DND-41 (cell line): ENCODE measurements around the gene NOXA1.
A peak's percentile ranks its signal among the peaks of the same experiment; 100 is the strongest.

Experiments used
- ATAC-seq: fragments of 200-7000 bp; cut with Tn5 transposase; 3 replicates; pipeline ENCODE4 v1.9.1; 2021; ENCODE audit warnings: low read depth; ENCODE audit not compliant: insufficient read depth
- DNase-seq: peaks from one replicate; pipeline ENCODE4 v3.0.0-alpha.2; 2020
- H2AFZ ChIP-seq: 2 replicates; pipeline ENCODE4 v1.6.0; 2012; ENCODE audit warnings: low read depth, low read length
- H3K27ac ChIP-seq: 2 replicates; pipeline ENCODE4 v1.5.1; 2012; ENCODE audit warnings: low read length, inconsistent platforms
- H3K27me3 ChIP-seq: fragments of 200-600 bp; sonication (generic); 2 replicates; pipeline ENCODE4 v1.6.0; 2012; ENCODE audit warnings: low read length, mild to moderate bottlenecking, inconsistent platforms; ENCODE audit not compliant: insufficient read depth, poor library complexity
- H3K36me3 ChIP-seq: 2 replicates; pipeline ENCODE4 v1.5.1; 2012; ENCODE audit warnings: low read length, inconsistent platforms; ENCODE audit not compliant: insufficient read depth
- H3K4me1 ChIP-seq: 2 replicates; pipeline ENCODE4 v1.5.1; 2012; ENCODE audit warnings: mild to moderate bottlenecking, low read length; ENCODE audit not compliant: insufficient read depth
- H3K4me2 ChIP-seq: 2 replicates; pipeline ENCODE4 v1.6.0; 2012; ENCODE audit warnings: mild to moderate bottlenecking, moderate library complexity, low read length, inconsistent platforms; ENCODE audit not compliant: insufficient read depth
- H3K4me3 ChIP-seq, 2 experiments: fragments of 200-600 bp in 1 of 2; shearing (Covaris generic) in 1 of 2; 2 replicates each; pipeline ENCODE4 v1.5.1; 2012 to 2016; ENCODE audit warnings: inconsistent platforms in 2 of 2, low read length in 2 of 2, mild to moderate bottlenecking in 2 of 2, low read depth in 1 of 2, moderate library complexity in 1 of 2
- H3K79me2 ChIP-seq: 2 replicates; pipeline ENCODE4 v1.6.0; 2012; ENCODE audit warnings: low read length, inconsistent platforms; ENCODE audit not compliant: insufficient read depth
- H3K9ac ChIP-seq: 2 replicates; pipeline ENCODE4 v1.6.0; 2012; ENCODE audit warnings: low read depth, mild to moderate bottlenecking, inconsistent platforms, low read length, moderate library complexity
- H3K9me3 ChIP-seq: 2 replicates; pipeline ENCODE4 v1.5.1; 2012; ENCODE audit warnings: low read length, moderate library complexity, mild to moderate bottlenecking, inconsistent platforms; ENCODE audit not compliant: insufficient read depth, severe bottlenecking
- H4K20me1 ChIP-seq: 2 replicates; pipeline ENCODE4 v1.6.0; 2012; ENCODE audit warnings: low read length; ENCODE audit not compliant: insufficient read depth
- EZH2 ChIP-seq: IDR thresholded peaks from 3 replicates; pipeline ENCODE4 v1.6.1; 2012; ENCODE audit warnings: borderline replicate concordance, low read depth, mild to moderate bottlenecking, moderate library complexity, low read length, inconsistent platforms; ENCODE audit not compliant: severe bottlenecking
- TF ChIP-seq, protein P1 (sequence below): IDR thresholded peaks from 2 replicates; pipeline ENCODE4 v1.5.1; 2012; ENCODE audit warnings: borderline replicate concordance, low read length, moderate library complexity, mild to moderate bottlenecking; ENCODE audit not compliant: poor library complexity, severe bottlenecking; ENCODE audit errors: extremely low read depth

Gene NOXA1

DNA sequence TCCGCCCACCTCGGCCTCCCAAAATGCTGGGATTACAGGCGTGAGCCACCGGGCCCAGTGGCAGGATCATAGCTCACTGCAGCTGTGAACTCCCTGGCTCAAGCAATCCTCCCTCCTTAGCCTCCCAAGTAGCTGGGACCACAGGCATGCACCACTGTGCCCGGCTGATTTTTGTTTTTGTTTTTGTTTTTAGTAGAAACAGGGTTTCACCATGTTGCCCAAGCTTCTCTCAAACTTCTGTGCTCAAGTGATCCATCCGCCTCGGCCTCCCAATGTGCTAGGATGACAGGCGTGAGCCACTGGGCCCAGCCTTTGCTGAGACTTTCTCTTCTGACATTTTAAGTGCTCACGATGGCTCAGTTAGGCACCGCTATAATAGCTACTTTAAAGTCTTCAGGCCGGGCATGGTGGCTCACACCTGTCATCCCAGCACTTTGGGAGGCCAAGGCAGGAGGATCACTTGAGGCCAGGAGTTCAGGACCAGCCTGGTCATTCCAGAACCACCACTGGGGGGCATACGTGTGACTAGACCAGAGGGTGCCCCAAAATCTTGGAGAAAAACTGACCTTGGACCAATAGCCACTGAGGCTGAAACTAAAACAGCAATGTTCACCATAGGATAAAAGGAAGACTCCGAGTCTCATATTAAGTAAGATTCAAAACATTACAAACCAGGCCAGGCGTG is 21.1 kb downstream of the NOXA1 start:
- Histone ChIP-seq H3K79me2 (no peaks in the 10 kb centered on the region), H3K27me3 (no peaks in the 10 kb centered on the region), H3K4me1 (no peaks in the 10 kb centered on the region), H3K36me3 (no peaks in the 10 kb centered on the region), H3K4me3 (no peak overlapping the region), H3K27ac (no peak overlapping the region), H2AFZ (no peak overlapping the region), H4K20me1 (peaks cover 17% of the 10 kb centered on the region), H3K9ac (no peak overlapping the region), H3K9me3 (no peaks in the 10 kb centered on the region), H3K4me2 (no peak overlapping the region)
- no peak for DNase-seq
- TF ChIP-seq, protein P1, sequence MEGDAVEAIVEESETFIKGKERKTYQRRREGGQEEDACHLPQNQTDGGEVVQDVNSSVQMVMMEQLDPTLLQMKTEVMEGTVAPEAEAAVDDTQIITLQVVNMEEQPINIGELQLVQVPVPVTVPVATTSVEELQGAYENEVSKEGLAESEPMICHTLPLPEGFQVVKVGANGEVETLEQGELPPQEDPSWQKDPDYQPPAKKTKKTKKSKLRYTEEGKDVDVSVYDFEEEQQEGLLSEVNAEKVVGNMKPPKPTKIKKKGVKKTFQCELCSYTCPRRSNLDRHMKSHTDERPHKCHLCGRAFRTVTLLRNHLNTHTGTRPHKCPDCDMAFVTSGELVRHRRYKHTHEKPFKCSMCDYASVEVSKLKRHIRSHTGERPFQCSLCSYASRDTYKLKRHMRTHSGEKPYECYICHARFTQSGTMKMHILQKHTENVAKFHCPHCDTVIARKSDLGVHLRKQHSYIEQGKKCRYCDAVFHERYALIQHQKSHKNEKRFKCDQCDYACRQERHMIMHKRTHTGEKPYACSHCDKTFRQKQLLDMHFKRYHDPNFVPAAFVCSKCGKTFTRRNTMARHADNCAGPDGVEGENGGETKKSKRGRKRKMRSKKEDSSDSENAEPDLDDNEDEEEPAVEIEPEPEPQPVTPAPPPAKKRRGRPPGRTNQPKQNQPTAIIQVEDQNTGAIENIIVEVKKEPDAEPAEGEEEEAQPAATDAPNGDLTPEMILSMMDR = no peak
- no peak for TF ChIP-seq EZH2
- ATAC-seq = no peak

DNA sequence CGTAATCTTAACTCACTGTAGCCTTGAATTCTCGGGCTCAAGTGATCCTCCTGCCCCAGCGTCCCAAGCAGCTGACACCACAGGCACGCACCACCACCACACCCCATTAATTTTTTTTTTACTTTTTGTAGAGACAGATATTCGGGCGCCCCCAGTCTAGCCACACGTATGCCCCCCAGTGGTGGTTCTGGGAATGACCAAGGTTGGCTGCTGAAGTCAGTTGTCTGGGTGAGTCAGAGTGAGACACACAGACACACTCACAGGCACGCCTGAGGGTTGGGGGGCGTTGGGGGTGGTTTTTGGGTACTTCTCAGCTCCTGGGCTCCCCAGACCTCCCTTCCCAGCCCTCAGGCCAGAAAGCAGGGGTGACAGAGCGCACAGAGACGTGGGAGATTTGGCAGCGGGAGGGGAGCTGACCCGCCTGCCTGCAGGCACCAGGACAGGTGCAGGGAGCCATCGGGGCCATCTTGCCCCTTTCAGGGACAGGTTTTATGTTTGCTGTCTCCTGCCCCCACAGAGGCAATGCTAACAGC is 22.1 kb downstream of the NOXA1 start:
- H3K27ac ChIP-seq = no peak overlapping the region
- H2AFZ ChIP-seq = no peak overlapping the region
- no peaks in the 10 kb centered on the region for H3K79me2 ChIP-seq
- no peaks in the 10 kb centered on the region for H3K27me3 ChIP-seq
- no peaks in the 10 kb centered on the region for H3K36me3 ChIP-seq
- H3K9ac ChIP-seq = no peak overlapping the region
- H3K4me1 ChIP-seq = no peaks in the 10 kb centered on the region
- no peak overlapping the region for H3K4me2 ChIP-seq
- peaks cover 24% of the 10 kb centered on the region for H4K20me1 ChIP-seq
- DNase-seq = peak; percentile 66
- TF ChIP-seq EZH2 = no peak
- TF ChIP-seq, protein P1 = peak; percentile 75
- no peak overlapping the region for H3K4me3 ChIP-seq
- peak; percentile 74 for ATAC-seq
- H3K9me3 ChIP-seq = no peaks in the 10 kb centered on the region

DNA sequence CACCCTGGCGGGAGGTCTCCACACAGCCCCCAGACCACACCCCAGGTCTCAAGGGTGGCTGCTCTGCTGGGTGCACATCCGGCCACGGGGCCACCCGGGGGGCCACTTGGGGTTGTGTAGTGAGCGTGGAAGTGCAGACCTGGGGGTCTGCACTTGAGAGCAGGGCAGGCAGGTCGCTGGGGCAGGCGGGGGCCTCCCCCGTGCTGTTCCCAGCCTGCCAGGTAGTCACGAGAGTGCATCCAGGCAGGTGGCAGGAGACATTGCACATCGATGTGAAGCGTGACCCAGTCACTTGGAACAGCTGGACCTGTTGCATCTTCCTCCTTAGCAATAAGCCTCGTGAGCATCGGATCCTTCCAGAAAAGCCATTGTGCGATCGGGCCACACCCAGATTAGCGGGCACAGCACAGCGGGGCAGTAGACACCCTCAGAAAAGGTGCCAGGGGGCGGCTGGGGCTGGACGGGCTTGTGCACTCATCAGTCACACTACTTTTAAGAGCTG is 22.8 kb downstream of the NOXA1 start:
- Histone ChIP-seq H3K79me2 (no peaks in the 10 kb centered on the region), H2AFZ (no peak overlapping the region), H3K4me3 (no peak overlapping the region), H3K27ac (no peak overlapping the region), H3K4me1 (no peaks in the 10 kb centered on the region), H4K20me1 (peaks cover 24% of the 10 kb centered on the region), H3K9ac (no peak overlapping the region), H3K36me3 (no peaks in the 10 kb centered on the region), H3K9me3 (no peaks in the 10 kb centered on the region), H3K4me2 (no peak overlapping the region), H3K27me3 (no peaks in the 10 kb centered on the region)
- TF ChIP-seq EZH2 = no peak
- TF ChIP-seq, protein P1 = no peak
- ATAC-seq = no peak
- DNase-seq = no peak
